Gastrocnemius medialis (tissue), 4 donors: ENCODE results near the gene RAB3GAP1. TPM values are rescaled to one million over a fixed set of nuclear protein-coding genes. Genes with fewer than 3 reads are reported as not detected.

Experiments used
- ATAC-seq, 2 donors: fragments of 150-250 bp; one replicate each; pipeline ENCODE4 v1.9.1; 2016
- DNase-seq, 2 donors: peaks; one replicate each; pipeline ENCODE4 v3.0.0-alpha.2; 2019
- H3K27ac ChIP-seq, 4 donors: fragments of 200-600 bp; sonication (generic); 1 replicate in 1 of 4; 2 replicates in 3 of 4; pipeline ENCODE4 v1.5.1; 2016 to 2018; ENCODE audit warnings: mild to moderate bottlenecking in 2 of 4, moderate library complexity in 1 of 4
- H3K27me3 ChIP-seq, 3 donors: fragments of 200-600 bp; sonication (generic) in 2 of 3; 1 replicate in 1 of 3; 2 replicates in 2 of 3; pipeline versions ENCODE4 v1.5.1 to v1.6.0; 2016 to 2019; ENCODE audit warnings: mild to moderate bottlenecking in 1 of 3, moderate library complexity in 1 of 3
- H3K36me3 ChIP-seq, 2 donors: fragments of 200-600 bp; sonication (generic) in 1 of 2; one replicate each; pipeline ENCODE4 v1.5.1; 2017 to 2018
- H3K4me1 ChIP-seq, 2 donors: fragments of 200-600 bp; sonication (generic) in 1 of 2; one replicate each; pipeline ENCODE4 v1.5.1; 2016 to 2017; ENCODE audit warnings: mild to moderate bottlenecking in 2 of 2
- H3K4me3 ChIP-seq, 4 donors: fragments of 200-600 bp; sonication (generic) in 3 of 4; 1 replicate in 1 of 4; 2 replicates in 3 of 4; pipeline ENCODE4 v1.5.1; 2016 to 2019; ENCODE audit warnings: mild to moderate bottlenecking in 2 of 4
- H3K9me3 ChIP-seq, 3 donors: fragments of 200-600 bp; sonication (generic) in 2 of 3; 1 replicate in 1 of 3; 2 replicates in 2 of 3; pipeline ENCODE4 v1.5.1; 2016 to 2019
- POLR2A ChIP-seq, 2 donors: fragments of 450-650 bp; IDR thresholded peaks; one replicate each; pipeline ENCODE4 v1.6.1; 2017; ENCODE audit warnings: antibody characterized with exemption in 2 of 2, mild to moderate bottlenecking in 2 of 2, moderate library complexity in 2 of 2
- in situ Hi-C, 4 donors: fragments of 200-750 bp; cut with MboI; loops; one replicate each; pipeline versions ENCODE4 v1.15.0 to v1.8.0; 2017; ENCODE audit warnings: low sequenced_read_pairs in 4 of 4
- intact Hi-C: fragments of 100-400 bp; cut with DNase I; formaldehyde crosslinking; loops from one replicate; pipeline ENCODE4 v1.15.1; 2023; ENCODE audit warnings: low total_unique reads
- total RNA-seq, 4 donors: library from RNA; depleted of rRNA; stranded (reverse); fragments of >200 nt; gene quantifications; one replicate each; pipeline versions ENCODE4 v1.1.0 to v1.2.3, GENCODE V29; 2016
- TF ChIP-seq, protein P1 (sequence below), 5 experiments: fragments of 450-650 bp in 3 of 5; fragments of 200-600 bp in 2 of 5; sonication (generic) in 2 of 5; IDR thresholded peaks in 4 of 5; conservative IDR thresholded peaks in 1 of 5; 1 replicate in 4 of 5; 2 replicates in 1 of 5; pipeline ENCODE4 v1.5.1; 2016 to 2019; ENCODE audit warnings: antibody characterized with exemption in 5 of 5, mild to moderate bottlenecking in 3 of 5, moderate library complexity in 3 of 5

Gene RAB3GAP1
- total RNA-seq, 4 donors from 2014 or later, result 44.3 to 51.7 (median 46.5) TPM

GRCh38 chr2:135174810-135175093 is 122.7 kb downstream of the RAB3GAP1 start:
- no peak for ATAC-seq
- intact Hi-C loops (no loop called here), in situ Hi-C loops (no loop called here)
- H3K27me3 ChIP-seq, result no peaks in the 10 kb centered on the region
- no peak overlapping the region for H3K27ac ChIP-seq
- no peak overlapping the region for H3K4me3 ChIP-seq
- H3K4me1 ChIP-seq, result no peaks in the 10 kb centered on the region
- DNase-seq, result no peak
- peaks cover 0 to 28% of the 10 kb centered on the region in 2 donors for H3K36me3 ChIP-seq
- TF ChIP-seq POLR2A (IDR thresholded peaks at IDR 0.05), result no peak
- TF ChIP-seq, protein P1, sequence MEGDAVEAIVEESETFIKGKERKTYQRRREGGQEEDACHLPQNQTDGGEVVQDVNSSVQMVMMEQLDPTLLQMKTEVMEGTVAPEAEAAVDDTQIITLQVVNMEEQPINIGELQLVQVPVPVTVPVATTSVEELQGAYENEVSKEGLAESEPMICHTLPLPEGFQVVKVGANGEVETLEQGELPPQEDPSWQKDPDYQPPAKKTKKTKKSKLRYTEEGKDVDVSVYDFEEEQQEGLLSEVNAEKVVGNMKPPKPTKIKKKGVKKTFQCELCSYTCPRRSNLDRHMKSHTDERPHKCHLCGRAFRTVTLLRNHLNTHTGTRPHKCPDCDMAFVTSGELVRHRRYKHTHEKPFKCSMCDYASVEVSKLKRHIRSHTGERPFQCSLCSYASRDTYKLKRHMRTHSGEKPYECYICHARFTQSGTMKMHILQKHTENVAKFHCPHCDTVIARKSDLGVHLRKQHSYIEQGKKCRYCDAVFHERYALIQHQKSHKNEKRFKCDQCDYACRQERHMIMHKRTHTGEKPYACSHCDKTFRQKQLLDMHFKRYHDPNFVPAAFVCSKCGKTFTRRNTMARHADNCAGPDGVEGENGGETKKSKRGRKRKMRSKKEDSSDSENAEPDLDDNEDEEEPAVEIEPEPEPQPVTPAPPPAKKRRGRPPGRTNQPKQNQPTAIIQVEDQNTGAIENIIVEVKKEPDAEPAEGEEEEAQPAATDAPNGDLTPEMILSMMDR (IDR thresholded peaks at IDR 0.05 in 4 of 5, conservative IDR thresholded peaks at IDR 0.05 in 1 of 5), result no peak
- no peaks in the 10 kb centered on the region for H3K9me3 ChIP-seq

GRCh38 chr2:135175177-135175576 is 123.1 kb downstream of the RAB3GAP1 start:
- H3K36me3 ChIP-seq, result peaks cover 0 to 24% of the 10 kb centered on the region in 2 donors
- intact Hi-C loops, result no loop called here

DNA sequence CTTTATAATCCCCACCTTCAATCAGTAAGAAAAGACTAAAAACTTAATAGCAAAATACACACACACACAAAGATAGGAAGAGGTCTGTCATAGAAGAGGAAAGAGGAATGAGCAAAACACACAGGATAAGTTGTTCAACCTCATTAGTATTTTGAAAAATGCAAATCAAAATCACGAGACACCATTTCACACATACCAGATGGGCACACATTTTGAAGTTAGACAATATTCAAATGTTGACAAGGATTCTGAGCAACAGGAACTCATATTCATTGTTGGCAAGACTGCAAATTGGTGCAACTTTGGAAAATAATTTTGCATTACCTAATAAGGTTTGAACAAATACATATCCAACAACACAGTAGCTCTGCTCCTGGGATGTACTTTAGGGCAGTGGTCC is 127.6 kb downstream of the RAB3GAP1 start:
- in situ Hi-C loops (no loop called here), intact Hi-C loops (no loop called here)
- DNase-seq (no peak), ATAC-seq (no peak)
- no peak overlapping the region for H3K27ac ChIP-seq
- no peak for TF ChIP-seq POLR2A (IDR thresholded peaks at IDR 0.05)
- TF ChIP-seq, protein P1 (IDR thresholded peaks at IDR 0.05 in 4 of 5, conservative IDR thresholded peaks at IDR 0.05 in 1 of 5), result no peak
- no peaks in the 10 kb centered on the region for H3K4me1 ChIP-seq
- H3K4me3 ChIP-seq, result no peak overlapping the region
- H3K9me3 ChIP-seq, result no peaks in the 10 kb centered on the region
- peaks cover 0 to 5% of the 10 kb centered on the region in 2 donors for H3K36me3 ChIP-seq
- H3K27me3 ChIP-seq, result no peaks in the 10 kb centered on the region

More at GRCh38 chr2:135175177-135175576, 123.1 kb downstream of the RAB3GAP1 start:
- Histone ChIP-seq H3K4me3 (no peak overlapping the region), H3K27me3 (no peaks in the 10 kb centered on the region), H3K9me3 (no peaks in the 10 kb centered on the region), H3K4me1 (no peaks in the 10 kb centered on the region), H3K27ac (no peak overlapping the region)
- DNase-seq (no peak), ATAC-seq (no peak)
- no peak for TF ChIP-seq POLR2A (IDR thresholded peaks at IDR 0.05)
- TF ChIP-seq, protein P1 (IDR thresholded peaks at IDR 0.05 in 4 of 5, conservative IDR thresholded peaks at IDR 0.05 in 1 of 5), result no peak
- in situ Hi-C loops, result no loop called here

DNA sequence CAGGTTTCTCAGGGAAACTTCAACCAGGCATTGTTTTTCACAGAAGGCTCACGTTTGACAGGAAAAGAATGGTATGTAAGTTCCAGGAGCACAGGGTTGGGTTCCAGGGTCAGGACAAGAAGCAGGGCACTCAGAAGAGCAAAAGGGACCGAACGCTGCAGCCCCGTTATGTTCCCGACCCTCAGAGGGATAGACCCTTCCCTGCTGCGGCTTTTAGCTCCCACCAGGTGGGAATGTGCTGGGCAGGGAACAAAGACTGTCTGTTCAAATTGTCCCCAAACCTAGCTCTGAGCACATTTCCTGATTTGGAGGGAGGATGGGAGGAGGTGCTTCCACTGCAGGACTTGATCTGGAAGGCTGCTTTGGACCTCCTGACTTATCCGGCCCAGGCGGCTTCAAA is 130.1 kb downstream of the RAB3GAP1 start:
- no peaks in the 10 kb centered on the region for H3K9me3 ChIP-seq
- no peak overlapping the region for H3K27ac ChIP-seq
- DNase-seq, result no peak
- H3K27me3 ChIP-seq, result no peaks in the 10 kb centered on the region
- no peak overlapping the region for H3K4me3 ChIP-seq
- in situ Hi-C loops (no loop called here), intact Hi-C loops (no loop called here)
- H3K4me1 ChIP-seq, result no peaks in the 10 kb centered on the region
- no peak for ATAC-seq
- no peak for TF ChIP-seq POLR2A (IDR thresholded peaks at IDR 0.05)
- TF ChIP-seq, protein P1 (IDR thresholded peaks at IDR 0.05 in 4 of 5, conservative IDR thresholded peaks at IDR 0.05 in 1 of 5), result no peak
- H3K36me3 ChIP-seq, result peaks cover 0 to 5% of the 10 kb centered on the region in 2 donors

GRCh38 chr2:135182601-135183000 is 130.5 kb downstream of the RAB3GAP1 start:
- peaks cover 0 to 1% of the 10 kb centered on the region in 2 donors for H3K36me3 ChIP-seq
- ATAC-seq, result no peak
- in situ Hi-C loops, result no loop called here

More at GRCh38 chr2:135182601-135183000, 130.5 kb downstream of the RAB3GAP1 start:
- Histone ChIP-seq H3K9me3 (no peaks in the 10 kb centered on the region), H3K27ac (no peak overlapping the region), H3K4me1 (no peaks in the 10 kb centered on the region), H3K4me3 (no peak overlapping the region), H3K27me3 (no peaks in the 10 kb centered on the region)
- no peak for TF ChIP-seq POLR2A (IDR thresholded peaks at IDR 0.05)
- TF ChIP-seq, protein P1 (IDR thresholded peaks at IDR 0.05 in 4 of 5, conservative IDR thresholded peaks at IDR 0.05 in 1 of 5), result no peak
- intact Hi-C loops, result no loop called here
- DNase-seq, result no peak
